Measurements from ENCODE around the gene AFAP1. TPM values are rescaled to one million over a fixed set of nuclear protein-coding genes. Genes with fewer than 3 reads are reported as not detected.

Gene AFAP1
- total and polyA plus RNA-seq, 12 donors, result 2.9 to 8.9 (median 5.8) TPM

GRCh38 chr4:7777017-7777710, 162.5 kb downstream of the AFAP1 start:
- ATAC-seq (no peak), DNase-seq (no peak)
- no peak overlapping the region for H3K4me3 ChIP-seq
- H3K27ac ChIP-seq, result no peak overlapping the region
- no peak for TF ChIP-seq CTCF (IDR thresholded peaks at IDR 0.05)
- intact Hi-C loops (cut with DNase I), result loop anchor here in 1 of 10 donors (10.0 kb wide), 1 partner anchor 208 kb away; no protein-coding TSS in a partner anchor
- H3K4me1 ChIP-seq, result peaks cover 14 to 47% (median 29%) of the 10 kb centered on the region in 9 donors
- H3K36me3 ChIP-seq, result peaks cover 0 to 62% (median 11%) of the 10 kb centered on the region in 9 donors
- 98% methylated on average over 17 of the region's 17 CpGs for WGBS, 2 donors
- no peaks in the 10 kb centered on the region for H3K27me3 ChIP-seq
- H3K9me3 ChIP-seq, result no peaks in the 10 kb centered on the region

- H3K4me1 ChIP-seq, result peaks cover 0 to 29% (median 13%) of the 10 kb centered on the region in 9 donors
- ATAC-seq, result no peak
- H3K27ac ChIP-seq, result no peak overlapping the region
- no peak for TF ChIP-seq CTCF (IDR thresholded peaks at IDR 0.05)
- no peak for DNase-seq
- H3K36me3 ChIP-seq, result peaks cover 0 to 80% (median 11%) of the 10 kb centered on the region in 9 donors
- no peak overlapping the region for H3K4me3 ChIP-seq
- H3K9me3 ChIP-seq, result no peaks in the 10 kb centered on the region
- no peaks in the 10 kb centered on the region for H3K27me3 ChIP-seq
- intact Hi-C loops (cut with DNase I), result loop anchor here in 1 of 10 donors (10.0 kb wide), 1 partner anchor 209 kb away; no protein-coding TSS in a partner anchor
- 87 to 94% methylated on average over 9 of the region's 9 CpGs for WGBS, 2 donors
These were observed 164.3 kb downstream of the AFAP1 start for GRCh38 chr4:7775396-7775795.

- H3K4me1 ChIP-seq, result peaks cover 0 to 26% (median 7%) of the 10 kb centered on the region in 9 donors
- no peak for DNase-seq
- H3K27me3 ChIP-seq, result no peaks in the 10 kb centered on the region
- WGBS, 2 donors, result 95% methylated on average over 22 of the region's 22 CpGs
- no peak for ATAC-seq
- H3K4me3 ChIP-seq, result no peak overlapping the region
- H3K27ac ChIP-seq, result no peak overlapping the region
- TF ChIP-seq CTCF (IDR thresholded peaks at IDR 0.05), result no peak
- peaks cover 0 to 85% (median 11%) of the 10 kb centered on the region in 9 donors for H3K36me3 ChIP-seq
- H3K9me3 ChIP-seq, result no peaks in the 10 kb centered on the region
- intact Hi-C loops (cut with DNase I), result loop anchor here in 1 of 10 donors (10.0 kb wide), 1 partner anchor 210 kb away; no protein-coding TSS in a partner anchor
These were observed 165.1 kb downstream of the AFAP1 start for GRCh38 chr4:7774301-7775294.
